Measurements from ENCODE around the gene MAN1A1. TPM values are rescaled to one million over a fixed set of nuclear protein-coding genes. Genes with fewer than 3 reads are reported as not detected.

Gene MAN1A1
- total and polyA plus RNA-seq, 2 of the 4 experiments (the other 2 are of a cell fraction): 5.9 to 6.4 TPM

- in situ Hi-C loops (cut with MboI; ENCODE audit: low sequenced_read_pairs): no loop called here
- Histone ChIP-seq H3K4me2 (ENCODE audit: low read depth, low read length) (no peak overlapping the region), H3K4me1 (ENCODE audit: control insufficient read depth, insufficient read depth, low read length) (peaks cover 2% of the 10 kb centered on the region; the same call in 1 of the 2 replicates), H3K4ac (ENCODE audit: low read depth, low read length) (no peak overlapping the region), H3K36me3 (ENCODE audit: control insufficient read depth, insufficient read depth, low read length) (peaks cover 6% of the 10 kb centered on the region; the same call in 1 of the 2 replicates), H2BK20ac (ENCODE audit: low read depth, low read length) (no peak overlapping the region), H3K9me3 (ENCODE audit: control insufficient read depth, insufficient read depth, low read length) (no peaks in the 10 kb centered on the region), H2AK9ac (replicated peaks; ENCODE audit: low read depth, low read length, poor library complexity) (no peak overlapping the region), H4K8ac (ENCODE audit: low read depth in 2 of 2, low read length in 2 of 2) (no peak overlapping the region), H2BK120ac (ENCODE audit: low read depth, low read length) (no peak overlapping the region), H3K23ac (ENCODE audit: low read depth, low read length) (no peak overlapping the region), H2AFZ (replicated peaks; ENCODE audit: low read length, poor library complexity) (no peak overlapping the region), H3K27ac (ENCODE audit: insufficient read depth, low read length) (no peak overlapping the region), H3K27me3 (ENCODE audit: control insufficient read depth, insufficient read depth, low read length) (no peaks in the 10 kb centered on the region), H2BK15ac (ENCODE audit: low read depth, low read length) (no peak overlapping the region), H3K9ac (ENCODE audit: low read depth, low read length) (no peak overlapping the region), H3K56ac (ENCODE audit: extremely low read depth, insufficient read depth, low read length) (no peak overlapping the region), H4K5ac (ENCODE audit: low read depth, low read length) (no peak overlapping the region), H3K14ac (replicated peaks; ENCODE audit: low read depth, low read length) (no peak overlapping the region), H4K91ac (ENCODE audit: insufficient read depth, low read depth, low read length) (no peak overlapping the region), H3K4me3 (ENCODE audit: insufficient read depth, low read depth, low read length) (no peak overlapping the region), H3K79me1 (ENCODE audit: low read depth in 1 of 2, low read length in 2 of 2) (no peaks in the 10 kb centered on the region), H2AK5ac (ENCODE audit: low read depth, low read length) (no peak overlapping the region), H4K20me1 (ENCODE audit: insufficient read depth, low read length) (no peaks in the 10 kb centered on the region), H3K18ac (ENCODE audit: low read depth, low read length) (no peak overlapping the region), H3K9me1 (ENCODE audit: insufficient read depth, low read length) (0 out of 2 replicates have a peak, but pooled peaks cover 4% of the 10 kb centered on the region), H2BK5ac (ENCODE audit: low read depth, low read length, poor library complexity, severe bottlenecking) (no peak overlapping the region)
- DNase-seq: no peak
- ChIA-PET CTCF (interaction anchor here (0.8 to 0.9 kb wide), 2 partner anchors 12 to 13 kb away, joined by 3 to 9 read pairs; no protein-coding TSS in a partner anchor), POLR2A (ENCODE audit: unreplicated experiment) (interaction anchor here (0.7 kb wide), 1 partner anchor 1188 kb away, joined by 3 read pairs; no protein-coding TSS in a partner anchor)
- dilution Hi-C loops (cut with HindIII; ENCODE audit: low sequenced_read_pairs, unreplicated experiment): no loop called here
- intact Hi-C loops (cut with micrococcal nuclease): no loop called here
- TF ChIP-seq MAZ (IDR thresholded peaks at IDR 0.05; ENCODE audit: borderline replicate concordance, low read depth, low read length) (no peak), MAFK (IDR thresholded peaks at IDR 0.05; ENCODE audit: low read depth, low read length) (peak; percentile 62)
- no TSS peak for BruUV-seq (replicated peaks)
- WGBS, 2 experiments (ENCODE audit: extremely low coverage in 2 of 2, insufficient read length in 1 of 2): no CpG with 5 or more reads among the region's 1 CpG
- no peak for ATAC-seq (ENCODE audit: low read depth)
Observed at GRCh38 chr6:119337762-119338161, 11.8 kb downstream of the MAN1A1 start.
